Esophagus muscularis mucosa (tissue), 4 donors: ENCODE measurements around the gene MID2.

ENCODE experiments used
- EP300 ChIP-seq: sonication (generic); formaldehyde crosslinking; IDR thresholded peaks from one replicate; pipeline ENCODE4 v1.6.1; 2017; ENCODE audit warnings: antibody characterized with exemption
- POLR2A ChIP-seq: fragments of 450-650 bp; IDR thresholded peaks from one replicate; pipeline ENCODE4 v1.6.1; 2017; ENCODE audit warnings: antibody characterized with exemption, moderate library complexity, mild to moderate bottlenecking, low read depth
- TF ChIP-seq, protein P1 (sequence below), 3 experiments: fragments of 200-600 bp in 2 of 3; fragments of 450-650 bp in 1 of 3; sonication (generic) in 2 of 3; IDR thresholded peaks; one replicate each; pipeline ENCODE4 v1.5.1; 2017 to 2019; ENCODE audit warnings: antibody characterized with exemption in 3 of 3, mild to moderate bottlenecking in 2 of 3, moderate library complexity in 1 of 3

DNA sequence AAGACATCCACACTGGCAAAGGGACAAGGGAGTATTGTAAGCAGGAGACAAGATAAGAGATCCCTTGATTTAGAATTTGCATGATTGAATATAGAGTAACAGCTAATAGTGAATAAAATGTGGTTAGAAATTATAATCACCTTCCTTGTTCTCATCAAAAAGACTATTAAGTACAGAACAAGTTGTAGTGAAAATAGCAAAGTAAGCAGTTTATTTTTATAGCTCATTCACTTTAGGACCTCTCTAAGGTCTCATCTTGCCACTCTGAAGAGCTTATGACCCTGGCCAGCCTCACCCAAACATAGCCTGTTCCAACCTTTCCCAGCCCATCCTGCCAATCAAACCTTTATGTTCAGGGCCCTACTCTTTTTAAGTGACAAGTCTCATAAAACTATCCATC is 30.6 kb downstream of the MID2 start:
- TF ChIP-seq, protein P1, sequence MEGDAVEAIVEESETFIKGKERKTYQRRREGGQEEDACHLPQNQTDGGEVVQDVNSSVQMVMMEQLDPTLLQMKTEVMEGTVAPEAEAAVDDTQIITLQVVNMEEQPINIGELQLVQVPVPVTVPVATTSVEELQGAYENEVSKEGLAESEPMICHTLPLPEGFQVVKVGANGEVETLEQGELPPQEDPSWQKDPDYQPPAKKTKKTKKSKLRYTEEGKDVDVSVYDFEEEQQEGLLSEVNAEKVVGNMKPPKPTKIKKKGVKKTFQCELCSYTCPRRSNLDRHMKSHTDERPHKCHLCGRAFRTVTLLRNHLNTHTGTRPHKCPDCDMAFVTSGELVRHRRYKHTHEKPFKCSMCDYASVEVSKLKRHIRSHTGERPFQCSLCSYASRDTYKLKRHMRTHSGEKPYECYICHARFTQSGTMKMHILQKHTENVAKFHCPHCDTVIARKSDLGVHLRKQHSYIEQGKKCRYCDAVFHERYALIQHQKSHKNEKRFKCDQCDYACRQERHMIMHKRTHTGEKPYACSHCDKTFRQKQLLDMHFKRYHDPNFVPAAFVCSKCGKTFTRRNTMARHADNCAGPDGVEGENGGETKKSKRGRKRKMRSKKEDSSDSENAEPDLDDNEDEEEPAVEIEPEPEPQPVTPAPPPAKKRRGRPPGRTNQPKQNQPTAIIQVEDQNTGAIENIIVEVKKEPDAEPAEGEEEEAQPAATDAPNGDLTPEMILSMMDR (IDR thresholded peaks at IDR 0.05): no peak
- no peak for TF ChIP-seq POLR2A
- no peak for TF ChIP-seq EP300
